HG03097 (cell line): ENCODE results near the gene NDN.

Experiments used
- ATAC-seq: cut with Tn5 transposase; IDR thresholded peaks from one replicate; pipeline ENCODE4 v1.9.1; 2021; ENCODE audit not compliant: unreplicated experiment, low FRiP score

The NDN gene

DNA sequence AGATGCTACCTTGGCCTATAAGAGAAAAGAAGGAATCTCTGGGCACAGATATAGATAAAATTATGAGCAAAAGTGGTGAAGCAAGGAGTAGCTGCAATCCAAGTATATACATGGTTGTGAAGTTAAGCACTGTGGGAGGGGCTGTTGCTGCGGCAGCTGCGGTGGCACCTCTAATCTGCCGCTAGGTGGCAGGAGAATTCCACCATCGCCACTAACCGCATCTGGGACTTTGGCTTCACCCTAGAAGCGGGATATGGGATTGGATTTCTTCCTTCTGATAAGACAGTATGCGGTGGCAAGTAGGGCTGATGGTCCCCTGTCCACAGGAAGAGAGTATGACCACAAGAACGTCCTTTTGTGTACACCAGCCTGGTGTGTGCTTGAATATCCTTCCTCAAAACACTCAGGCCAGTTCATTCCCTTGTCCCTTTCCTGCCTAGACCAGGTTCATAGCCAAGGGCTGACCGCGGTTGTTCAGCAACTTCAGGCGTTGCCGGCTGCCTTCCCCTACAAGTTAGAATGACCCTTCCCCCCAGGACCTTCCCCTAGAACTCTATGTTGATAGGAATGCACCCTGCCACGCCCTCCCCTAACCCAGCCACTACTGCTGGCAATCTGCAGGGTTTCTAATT is 44.6 kb downstream of the NDN start:
- no peak for ATAC-seq
